K562 (cell line): ENCODE data around the gene MARK3. TPM values are rescaled to one million over a fixed set of nuclear protein-coding genes. Genes with fewer than 3 reads are reported as not detected.
A peak's percentile ranks its signal among the peaks of the same experiment; 100 is the strongest.

Experiments used
- BRF1 ChIP-seq: IDR thresholded peaks from 3 replicates; pipeline ENCODE4 v1.6.1; 2011; ENCODE audit warnings: borderline replicate concordance, mild to moderate bottlenecking; ENCODE audit not compliant: insufficient read length; ENCODE audit errors: extremely low read depth
- COPS2 ChIP-seq: fragments of 450-650 bp; conservative IDR thresholded peaks from 2 replicates; pipeline ENCODE4 v1.6.1; 2016; ENCODE audit warnings: mild to moderate bottlenecking, moderate library complexity
- GABPB1 ChIP-seq: sonication (generic); formaldehyde crosslinking; IDR thresholded peaks from 2 replicates; pipeline ENCODE4 v1.8.0; 2022; ENCODE audit warnings: mild to moderate bottlenecking, missing genetic modification reagents
- HSF4 ChIP-seq: fragments of 250-450 bp; sonication (Bioruptor Pico); IDR thresholded peaks from 2 replicates; pipeline ENCODE4 v2.1.2; 2022; ENCODE audit warnings: mild to moderate bottlenecking, moderate library complexity, borderline replicate concordance
- MEF2A ChIP-seq: IDR thresholded peaks from 2 replicates; pipeline ENCODE4 v1.6.1; 2011; ENCODE audit warnings: low read depth, mild to moderate bottlenecking, low read length, moderate library complexity; ENCODE audit not compliant: control insufficient read depth
- MNT ChIP-seq, 2 experiments: fragments of 450-650 bp; conservative IDR thresholded peaks; 2 replicates each; pipeline ENCODE4 v1.6.1; 2017; ENCODE audit warnings: mild to moderate bottlenecking in 2 of 2, moderate library complexity in 2 of 2
- REST ChIP-seq, 2 experiments: fragments of 450-650 bp; formaldehyde crosslinking in 1 of 2; IDR thresholded peaks; 2 replicates each; pipeline versions ENCODE4 v1.4.0 to v1.6.1; 2014 to 2020; ENCODE audit warnings: mild to moderate bottlenecking in 2 of 2, borderline replicate concordance in 1 of 2, low read depth in 1 of 2
- TCF15 ChIP-seq: fragments of 250-450 bp; sonication (Bioruptor Pico); IDR thresholded peaks from 2 replicates; pipeline ENCODE4 v1.8.0; 2022; ENCODE audit warnings: moderate library complexity, mild to moderate bottlenecking, inconsistent platforms
- ZBTB7A ChIP-seq: IDR thresholded peaks from 2 replicates; pipeline ENCODE4 v1.6.1; 2011; ENCODE audit warnings: low read depth, mild to moderate bottlenecking, low read length, moderate library complexity, borderline replicate concordance; ENCODE audit not compliant: control insufficient read depth
- ZNF140 ChIP-seq: fragments of 250-450 bp; sonication (Bioruptor Pico); IDR thresholded peaks from 2 replicates; pipeline ENCODE4 v1.8.0; 2021; ENCODE audit warnings: moderate library complexity, mild to moderate bottlenecking, inconsistent platforms
- polyA plus RNA-seq, 8 experiments: library from polyadenylated mRNA; depleted of rRNA in 4 of 8; stranded (reverse) in 5 of 8; unstranded in 3 of 8; fragments of >200 nt; fragmentation: Nextera tagmentation in 2 of 8; fragmentation: Illumina TruSeq in 1 of 8; extraction: Ambion mirVana in 2 of 8; extraction: Trizol in 1 of 8; gene quantifications; 2 replicates each; pipeline versions ENCODE4 v1.2.1 to v1.2.3, GENCODE V29; 2011 to 2014; ENCODE audit warnings: inconsistent platforms in 1 of 8, missing spikeins in 1 of 8
- total RNA-seq, 7 experiments: library from RNA; depleted of rRNA in 6 of 7; stranded (reverse); fragments of >200 nt in 6 of 7; fragmentation: Illumina TruSeq in 2 of 7; extraction: Trizol in 2 of 7; gene quantifications; 2 replicates each; pipeline versions ENCODE4 v1.2.1 to v1.2.3, GENCODE V29; 2011 to 2021; ENCODE audit warnings: low replicate concordance in 1 of 7
- TF ChIP-seq, protein P1 (sequence below): IDR thresholded peaks from 2 replicates; pipeline ENCODE4 v1.6.1; 2014; ENCODE audit warnings: antibody characterized with exemption
- TF ChIP-seq, protein P2 (sequence below): sonication (generic); formaldehyde crosslinking; IDR thresholded peaks from 2 replicates; pipeline ENCODE4 v1.8.0; 2022; ENCODE audit warnings: mild to moderate bottlenecking, missing genetic modification reagents

Gene MARK3
- total and polyA plus RNA-seq, 9 of the 15 experiments (the other 6 are each of a cell fraction or from before 2014, with no cell fraction given) = 10.1 to 68.7 (median 56.3) TPM

DNA sequence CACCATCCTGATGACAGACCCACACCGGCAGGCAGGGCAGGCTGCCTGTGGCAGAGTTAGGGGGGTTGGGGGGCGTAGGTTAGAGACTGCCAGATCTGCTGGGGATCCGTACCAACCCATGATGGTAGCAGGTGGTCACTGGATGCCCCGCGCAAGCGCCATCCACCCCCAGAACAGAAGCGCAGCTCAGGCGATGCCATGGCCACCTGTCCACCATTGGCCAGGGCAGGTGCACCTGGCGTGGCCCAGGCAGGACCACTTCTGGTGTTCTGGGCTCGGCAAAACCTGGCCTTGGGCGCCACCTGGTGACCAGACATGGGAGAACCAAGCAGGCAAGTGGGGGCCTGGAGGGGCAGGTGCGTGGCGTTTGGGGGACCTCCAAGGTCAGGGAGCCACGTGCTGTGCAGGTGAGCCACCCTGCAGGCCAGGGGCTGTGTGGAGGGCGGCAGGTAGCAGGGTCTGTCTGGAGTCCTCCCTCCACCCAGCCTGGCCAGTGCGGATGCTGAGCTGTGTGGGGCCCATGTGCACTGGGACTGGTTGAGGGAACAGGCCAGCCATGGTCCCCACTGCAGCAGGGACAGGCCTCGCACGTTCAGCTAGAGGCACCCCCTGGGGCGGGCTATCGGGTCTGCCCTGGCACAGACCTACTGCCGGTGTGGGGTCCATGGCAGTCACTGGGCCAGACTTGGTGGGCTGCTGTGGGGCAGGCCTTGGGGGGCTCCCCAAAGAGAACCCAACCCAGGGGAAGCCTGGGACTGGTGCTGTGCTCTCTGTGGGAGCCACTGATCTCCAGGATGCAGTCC lies 161.6 kb downstream of the MARK3 start (continued):
- TF ChIP-seq REST (IDR thresholded peaks at IDR 0.05; ENCODE audit: borderline replicate concordance) (peak; percentile 87), REST (CRISPR knock-in tag; IDR thresholded peaks at IDR 0.05; ENCODE audit: low read depth) (no peak), MEF2A (no peak), BRF1 (no peak), MNT (conservative IDR thresholded peaks at IDR 0.05) (0 out of 4 replicates have a peak, but pooled peaks have one; percentile 15 to 22), TCF15 (CRISPR knock-in tag) (no peak), GABPB1 (CRISPR knock-in tag) (peak; percentile 29; the same call in 1 of the 2 replicates), ZBTB7A (peak; percentile 60; the same call in 1 of the 2 replicates), ZNF140 (CRISPR knock-in tag) (no peak), COPS2 (no peak), HSF4 (CRISPR knock-in tag) (no peak)
- TF ChIP-seq, protein P1, sequence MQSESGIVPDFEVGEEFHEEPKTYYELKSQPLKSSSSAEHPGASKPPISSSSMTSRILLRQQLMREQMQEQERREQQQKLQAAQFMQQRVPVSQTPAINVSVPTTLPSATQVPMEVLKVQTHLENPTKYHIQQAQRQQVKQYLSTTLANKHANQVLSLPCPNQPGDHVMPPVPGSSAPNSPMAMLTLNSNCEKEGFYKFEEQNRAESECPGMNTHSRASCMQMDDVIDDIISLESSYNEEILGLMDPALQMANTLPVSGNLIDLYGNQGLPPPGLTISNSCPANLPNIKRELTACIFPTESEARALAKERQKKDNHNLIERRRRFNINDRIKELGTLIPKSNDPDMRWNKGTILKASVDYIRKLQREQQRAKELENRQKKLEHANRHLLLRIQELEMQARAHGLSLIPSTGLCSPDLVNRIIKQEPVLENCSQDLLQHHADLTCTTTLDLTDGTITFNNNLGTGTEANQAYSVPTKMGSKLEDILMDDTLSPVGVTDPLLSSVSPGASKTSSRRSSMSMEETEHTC = no peak
- TF ChIP-seq, protein P2, sequence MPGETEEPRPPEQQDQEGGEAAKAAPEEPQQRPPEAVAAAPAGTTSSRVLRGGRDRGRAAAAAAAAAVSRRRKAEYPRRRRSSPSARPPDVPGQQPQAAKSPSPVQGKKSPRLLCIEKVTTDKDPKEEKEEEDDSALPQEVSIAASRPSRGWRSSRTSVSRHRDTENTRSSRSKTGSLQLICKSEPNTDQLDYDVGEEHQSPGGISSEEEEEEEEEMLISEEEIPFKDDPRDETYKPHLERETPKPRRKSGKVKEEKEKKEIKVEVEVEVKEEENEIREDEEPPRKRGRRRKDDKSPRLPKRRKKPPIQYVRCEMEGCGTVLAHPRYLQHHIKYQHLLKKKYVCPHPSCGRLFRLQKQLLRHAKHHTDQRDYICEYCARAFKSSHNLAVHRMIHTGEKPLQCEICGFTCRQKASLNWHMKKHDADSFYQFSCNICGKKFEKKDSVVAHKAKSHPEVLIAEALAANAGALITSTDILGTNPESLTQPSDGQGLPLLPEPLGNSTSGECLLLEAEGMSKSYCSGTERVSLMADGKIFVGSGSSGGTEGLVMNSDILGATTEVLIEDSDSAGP (CRISPR knock-in tag) = no peak
